HG03103 (cell line): ENCODE measurements around the gene OVCH2.

ENCODE experiments used
- ATAC-seq: cut with Tn5 transposase; IDR thresholded peaks from one replicate; pipeline ENCODE4 v1.9.1; 2021; ENCODE audit warnings: low read depth; ENCODE audit not compliant: unreplicated experiment

OVCH2 gene

GRCh38 chr11:7642747-7643146 lies 63.5 kb downstream of the OVCH2 start:
- no peak for ATAC-seq

- no peak for ATAC-seq
These were observed 65.5 kb downstream of the OVCH2 start for GRCh38 chr11:7640816-7641215.

- ATAC-seq = no peak
These were observed 66.6 kb downstream of the OVCH2 start for GRCh38 chr11:7639643-7640025.
